GM06990 (cell line): ENCODE measurements around the gene CDA.
A peak's percentile ranks its signal among the peaks of the same experiment; 100 is the strongest.

Experiments
- DNase-seq: peaks from one replicate; pipeline ENCODE4 v3.0.0-alpha.2; 2011; ENCODE audit not compliant: insufficient read length; ENCODE audit errors: extremely low read depth
- H3K27me3 ChIP-seq: replicated peaks from 2 replicates; pipeline ENCODE4 v1.6.0; 2011; ENCODE audit warnings: low read length; ENCODE audit not compliant: control insufficient read depth, insufficient read depth
- H3K36me3 ChIP-seq: 2 replicates; pipeline ENCODE4 v1.5.1; 2011; ENCODE audit warnings: low read length; ENCODE audit not compliant: control insufficient read depth, insufficient read depth
- H3K4me3 ChIP-seq: replicated peaks from 2 replicates; pipeline ENCODE4 v1.5.1; 2011; ENCODE audit warnings: low read depth, mild to moderate bottlenecking, control low read depth, low read length
- TF ChIP-seq, protein P1 (sequence below): IDR thresholded peaks from 2 replicates; pipeline ENCODE4 v1.5.1; 2011; ENCODE audit warnings: low read length, control low read depth, mild to moderate bottlenecking, inconsistent platforms; ENCODE audit not compliant: insufficient read depth, poor library complexity, severe bottlenecking

CDA gene

DNA sequence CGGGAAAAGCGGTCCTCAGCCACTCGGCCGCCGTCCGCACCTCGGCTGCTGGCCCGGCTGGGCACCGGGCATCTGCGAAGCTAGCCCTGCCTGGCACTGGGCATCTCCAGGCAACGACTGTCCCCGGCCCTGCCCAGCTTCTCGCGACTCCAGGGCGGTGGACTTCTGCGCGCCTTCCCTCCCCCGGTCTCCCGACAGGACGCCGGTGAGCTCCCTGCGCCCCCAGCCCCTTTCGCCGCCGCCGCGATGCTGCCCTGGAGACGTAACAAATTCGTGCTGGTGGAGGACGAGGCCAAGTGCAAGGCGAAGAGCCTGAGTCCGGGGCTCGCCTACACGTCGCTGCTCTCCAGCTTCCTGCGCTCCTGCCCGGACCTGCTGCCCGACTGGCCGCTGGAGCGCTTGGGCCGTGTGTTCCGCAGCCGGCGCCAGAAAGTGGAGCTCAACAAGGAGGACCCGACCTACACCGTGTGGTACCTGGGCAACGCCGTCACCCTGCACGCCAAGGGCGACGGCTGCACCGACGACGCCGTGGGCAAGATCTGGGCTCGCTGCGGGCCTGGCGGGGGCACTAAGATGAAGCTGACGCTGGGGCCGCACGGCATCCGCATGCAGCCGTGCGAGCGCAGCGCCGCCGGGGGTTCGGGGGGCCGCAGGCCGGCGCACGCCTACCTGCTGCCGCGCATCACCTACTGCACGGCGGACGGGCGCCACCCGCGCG is 36.0 kb upstream of the CDA start:
- peak; percentile 34 for DNase-seq
- H3K36me3 ChIP-seq = no peaks in the 10 kb centered on the region
- H3K4me3 ChIP-seq = no peak overlapping the region
- TF ChIP-seq, protein P1, sequence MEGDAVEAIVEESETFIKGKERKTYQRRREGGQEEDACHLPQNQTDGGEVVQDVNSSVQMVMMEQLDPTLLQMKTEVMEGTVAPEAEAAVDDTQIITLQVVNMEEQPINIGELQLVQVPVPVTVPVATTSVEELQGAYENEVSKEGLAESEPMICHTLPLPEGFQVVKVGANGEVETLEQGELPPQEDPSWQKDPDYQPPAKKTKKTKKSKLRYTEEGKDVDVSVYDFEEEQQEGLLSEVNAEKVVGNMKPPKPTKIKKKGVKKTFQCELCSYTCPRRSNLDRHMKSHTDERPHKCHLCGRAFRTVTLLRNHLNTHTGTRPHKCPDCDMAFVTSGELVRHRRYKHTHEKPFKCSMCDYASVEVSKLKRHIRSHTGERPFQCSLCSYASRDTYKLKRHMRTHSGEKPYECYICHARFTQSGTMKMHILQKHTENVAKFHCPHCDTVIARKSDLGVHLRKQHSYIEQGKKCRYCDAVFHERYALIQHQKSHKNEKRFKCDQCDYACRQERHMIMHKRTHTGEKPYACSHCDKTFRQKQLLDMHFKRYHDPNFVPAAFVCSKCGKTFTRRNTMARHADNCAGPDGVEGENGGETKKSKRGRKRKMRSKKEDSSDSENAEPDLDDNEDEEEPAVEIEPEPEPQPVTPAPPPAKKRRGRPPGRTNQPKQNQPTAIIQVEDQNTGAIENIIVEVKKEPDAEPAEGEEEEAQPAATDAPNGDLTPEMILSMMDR = no peak
- no peaks in the 10 kb centered on the region for H3K27me3 ChIP-seq

DNA sequence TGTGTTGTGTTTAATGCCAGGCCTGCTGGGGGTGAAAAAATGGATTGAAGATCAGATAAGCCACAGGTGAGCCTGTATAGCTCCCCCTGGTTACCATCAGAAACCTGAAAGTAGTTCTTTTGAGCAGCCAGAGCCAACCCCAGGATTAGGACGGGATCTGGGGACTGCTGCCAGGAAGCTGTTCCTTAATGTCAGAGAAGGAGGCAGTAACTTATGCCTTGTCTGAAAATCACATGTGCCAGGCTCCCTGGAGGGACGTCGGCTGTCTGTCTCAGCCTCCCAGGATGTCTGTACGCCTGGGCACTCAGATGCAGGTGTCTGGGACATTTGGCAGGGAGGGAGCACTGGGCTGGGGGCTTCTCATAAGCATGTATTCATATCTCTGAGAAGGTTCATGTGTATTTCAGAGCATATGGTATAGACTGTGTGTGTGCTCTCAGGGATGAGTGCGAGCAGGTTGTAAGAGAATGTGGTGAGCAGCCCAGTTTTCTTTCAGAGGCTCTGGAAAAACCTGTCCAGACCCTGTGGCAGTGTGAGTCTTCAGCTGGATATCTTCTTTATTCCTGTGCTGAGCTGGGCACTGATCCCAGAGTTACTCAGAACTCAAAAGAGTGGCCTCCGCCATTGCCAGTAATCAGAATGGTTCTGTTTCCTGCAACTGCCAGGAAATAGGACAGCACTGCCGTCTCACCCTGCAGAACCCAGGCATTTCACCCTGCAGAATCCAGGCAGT is 33.7 kb upstream of the CDA start:
- DNase-seq = no peak
- Histone ChIP-seq H3K36me3 (no peaks in the 10 kb centered on the region), H3K27me3 (no peaks in the 10 kb centered on the region), H3K4me3 (no peak overlapping the region)
- TF ChIP-seq, protein P1 = no peak

DNA sequence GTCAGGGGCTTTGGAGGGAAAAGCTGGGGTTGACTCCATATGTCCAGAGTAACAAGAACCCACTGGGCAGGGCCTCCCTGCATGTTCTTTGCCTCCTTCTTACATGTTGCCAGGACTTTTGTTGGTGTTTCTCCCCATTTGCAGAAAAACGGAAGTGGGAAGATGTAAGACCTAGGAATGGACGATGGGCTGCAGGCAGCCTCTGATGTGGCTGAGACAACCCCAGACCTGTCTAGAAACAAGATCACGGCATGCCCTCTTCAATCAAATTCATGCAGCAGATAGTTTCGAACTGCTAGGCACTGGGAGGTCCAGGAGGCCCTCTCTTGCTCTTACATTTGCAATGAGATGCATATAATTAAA is 33.2 kb upstream of the CDA start:
- TF ChIP-seq, protein P1 = no peak
- no peaks in the 10 kb centered on the region for H3K36me3 ChIP-seq
- DNase-seq = no peak

DNA sequence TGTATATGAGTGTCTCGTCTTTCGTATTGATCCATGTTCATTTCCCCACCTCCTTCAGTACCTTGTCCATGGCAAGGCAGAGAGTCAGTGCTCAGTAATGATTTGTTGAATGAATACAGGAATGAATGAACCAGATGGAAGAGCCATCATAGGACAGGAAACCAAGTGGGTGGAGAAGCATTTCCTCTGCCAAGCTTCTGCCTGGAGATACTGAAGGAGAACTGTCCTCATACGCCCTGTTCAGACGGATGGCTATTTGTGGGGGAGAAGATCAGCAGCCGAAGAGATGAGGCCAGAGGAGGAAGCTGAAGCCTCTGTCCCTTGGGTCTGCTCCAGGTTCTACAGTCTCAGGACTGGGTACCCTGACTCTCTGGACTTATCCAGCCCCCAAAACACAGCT is 30.7 kb upstream of the CDA start:
- H3K27me3 ChIP-seq = no peaks in the 10 kb centered on the region; the same call in 1 of the 2 replicates

More for the DNA sequence above, 33.2 kb upstream of the CDA start:
- no peaks in the 10 kb centered on the region for H3K27me3 ChIP-seq
- no peak overlapping the region for H3K4me3 ChIP-seq

DNA sequence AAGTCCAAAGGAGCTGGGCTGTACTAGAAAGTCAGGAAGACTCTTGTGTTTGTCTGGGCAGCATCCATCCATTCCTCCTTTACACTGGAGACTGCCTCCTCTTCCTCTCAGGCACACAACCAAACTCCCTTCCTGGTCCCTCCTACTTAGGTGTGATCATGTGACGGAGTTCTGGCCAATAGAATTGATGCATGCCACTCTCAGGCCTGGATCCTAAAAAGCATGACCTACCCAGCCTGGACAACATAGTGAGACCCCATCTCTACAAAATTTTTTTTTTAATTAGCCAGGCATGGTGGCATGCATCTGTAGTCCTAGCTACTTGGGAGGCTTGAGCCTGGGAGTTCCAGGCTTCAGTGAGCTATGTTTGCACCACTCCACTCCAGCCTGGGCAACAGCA is 27.9 kb upstream of the CDA start:
- Histone ChIP-seq H3K4me3 (no peak overlapping the region), H3K27me3 (no peaks in the 10 kb centered on the region; the same call in 1 of the 2 replicates), H3K36me3 (no peaks in the 10 kb centered on the region)
- TF ChIP-seq, protein P1 = no peak
- no peak for DNase-seq

More for the DNA sequence above, 30.7 kb upstream of the CDA start:
- Histone ChIP-seq H3K36me3 (no peaks in the 10 kb centered on the region), H3K4me3 (no peak overlapping the region)
- DNase-seq = no peak
- TF ChIP-seq, protein P1 = no peak
